Measurements from ENCODE around the gene SMARCA1. TPM values are rescaled to one million over a fixed set of nuclear protein-coding genes. Genes with fewer than 3 reads are reported as not detected.

SMARCA1 gene
- total RNA-seq, 1 donor from 2014 or later, result 53.8 TPM

- H3K4me1 ChIP-seq (ENCODE audit: control insufficient read depth in 3 of 3, insufficient read depth in 3 of 3, low read length in 3 of 3), result no peaks in the 10 kb centered on the region
- peaks cover 0 to 12% (median 5%) of the 10 kb centered on the region in 3 donors for H3K36me3 ChIP-seq (ENCODE audit: control insufficient read depth in 3 of 3, insufficient read depth in 3 of 3, low read length in 3 of 3)
- no peak overlapping the region for H3K9ac ChIP-seq (ENCODE audit: low read depth in 1 of 3, low read length in 3 of 3)
- no peaks in the 10 kb centered on the region for H3K9me3 ChIP-seq (ENCODE audit: control insufficient read depth in 3 of 3, low read length in 3 of 3)
- H3K27me3 ChIP-seq (ENCODE audit: control insufficient read depth in 3 of 3, insufficient read depth in 3 of 3, low read length in 3 of 3), result no peaks in the 10 kb centered on the region
- no peak overlapping the region for H3K4me3 ChIP-seq (ENCODE audit: low read length in 3 of 3)
- no peak overlapping the region for H3K27ac ChIP-seq (ENCODE audit: low read depth, low read length)
Observed at GRCh38 chrX:129488359-129488758, 34.9 kb downstream of the SMARCA1 start.

- no peak overlapping the region for H3K27ac ChIP-seq (ENCODE audit: low read depth, low read length)
- no peaks in the 10 kb centered on the region for H3K4me1 ChIP-seq (ENCODE audit: control insufficient read depth in 3 of 3, insufficient read depth in 3 of 3, low read length in 3 of 3)
- no peaks in the 10 kb centered on the region for H3K9me3 ChIP-seq (ENCODE audit: control insufficient read depth in 3 of 3, low read length in 3 of 3)
- no peaks in the 10 kb centered on the region for H3K27me3 ChIP-seq (ENCODE audit: control insufficient read depth in 3 of 3, insufficient read depth in 3 of 3, low read length in 3 of 3)
- no peak overlapping the region for H3K4me3 ChIP-seq (ENCODE audit: low read length in 3 of 3)
- no peak overlapping the region for H3K9ac ChIP-seq (ENCODE audit: low read depth in 1 of 3, low read length in 3 of 3)
- H3K36me3 ChIP-seq (ENCODE audit: control insufficient read depth in 3 of 3, insufficient read depth in 3 of 3, low read length in 3 of 3), result peaks cover 0 to 9% (median 0%) of the 10 kb centered on the region in 3 donors
Observed at GRCh38 chrX:129480889-129481288, 42.4 kb downstream of the SMARCA1 start.

DNA sequence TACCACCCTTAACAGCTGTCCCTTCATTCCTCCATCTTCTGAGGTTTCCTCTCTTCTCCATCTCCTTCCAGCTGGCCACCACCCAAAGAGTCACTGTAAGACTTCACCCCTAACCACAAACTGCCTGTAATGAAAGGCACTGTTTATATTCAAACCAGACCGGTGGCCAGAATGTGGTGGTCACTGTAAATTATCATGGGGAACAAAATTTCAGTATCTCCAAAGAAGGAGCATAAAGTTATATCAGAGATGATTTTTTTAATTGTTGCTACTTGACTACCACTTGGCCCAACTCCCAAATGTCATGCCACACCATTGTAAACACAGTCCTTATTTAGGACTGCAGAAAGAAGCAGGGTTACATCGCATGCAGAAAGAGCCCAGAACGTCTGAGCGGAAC lies 44.8 kb downstream of the SMARCA1 start:
- Histone ChIP-seq H3K4me1 (ENCODE audit: control insufficient read depth in 3 of 3, insufficient read depth in 3 of 3, low read length in 3 of 3) (no peaks in the 10 kb centered on the region), H3K9me3 (ENCODE audit: control insufficient read depth in 3 of 3, low read length in 3 of 3) (no peaks in the 10 kb centered on the region), H3K27ac (ENCODE audit: low read depth, low read length) (no peak overlapping the region), H3K36me3 (ENCODE audit: control insufficient read depth in 3 of 3, insufficient read depth in 3 of 3, low read length in 3 of 3) (peaks cover 0 to 2% (median 0%) of the 10 kb centered on the region in 3 donors), H3K9ac (ENCODE audit: low read depth in 1 of 3, low read length in 3 of 3) (no peak overlapping the region), H3K27me3 (ENCODE audit: control insufficient read depth in 3 of 3, insufficient read depth in 3 of 3, low read length in 3 of 3) (no peaks in the 10 kb centered on the region), H3K4me3 (ENCODE audit: low read length in 3 of 3) (no peak overlapping the region)

DNA sequence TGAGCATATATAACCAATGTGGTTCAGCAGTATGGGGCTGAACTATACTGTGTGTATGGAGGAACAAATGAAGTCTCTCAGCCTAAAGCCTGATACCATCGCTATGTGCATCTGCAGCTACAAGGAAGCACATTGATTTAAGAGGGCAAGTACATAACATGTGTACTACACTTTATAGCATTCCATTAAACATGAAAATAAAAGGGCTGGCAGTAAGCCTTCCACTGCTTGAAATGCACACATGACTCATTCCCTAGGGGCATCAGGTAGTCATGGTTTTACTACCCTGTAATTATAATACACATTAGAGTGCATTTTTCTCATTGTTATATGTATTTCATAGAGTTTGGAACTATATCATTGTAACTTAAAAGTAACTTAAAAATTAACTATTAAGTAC lies 51.2 kb downstream of the SMARCA1 start:
- Histone ChIP-seq H3K4me3 (ENCODE audit: low read length in 3 of 3) (no peak overlapping the region), H3K9me3 (ENCODE audit: control insufficient read depth in 3 of 3, low read length in 3 of 3) (no peaks in the 10 kb centered on the region), H3K27me3 (ENCODE audit: control insufficient read depth in 3 of 3, insufficient read depth in 3 of 3, low read length in 3 of 3) (no peaks in the 10 kb centered on the region), H3K27ac (ENCODE audit: low read depth, low read length) (no peak overlapping the region), H3K9ac (ENCODE audit: low read depth in 1 of 3, low read length in 3 of 3) (no peak overlapping the region), H3K36me3 (ENCODE audit: control insufficient read depth in 3 of 3, insufficient read depth in 3 of 3, low read length in 3 of 3) (peaks cover 0 to 5% (median 4%) of the 10 kb centered on the region in 3 donors), H3K4me1 (ENCODE audit: control insufficient read depth in 3 of 3, insufficient read depth in 3 of 3, low read length in 3 of 3) (no peaks in the 10 kb centered on the region)

GRCh38 chrX:129462707-129463106 lies 60.6 kb downstream of the SMARCA1 start:
- Histone ChIP-seq H3K9me3 (ENCODE audit: control insufficient read depth in 3 of 3, low read length in 3 of 3) (no peaks in the 10 kb centered on the region), H3K27me3 (ENCODE audit: control insufficient read depth in 3 of 3, insufficient read depth in 3 of 3, low read length in 3 of 3) (no peaks in the 10 kb centered on the region), H3K4me1 (ENCODE audit: control insufficient read depth in 3 of 3, insufficient read depth in 3 of 3, low read length in 3 of 3) (no peaks in the 10 kb centered on the region), H3K9ac (ENCODE audit: low read depth in 1 of 3, low read length in 3 of 3) (no peak overlapping the region), H3K27ac (ENCODE audit: low read depth, low read length) (no peak overlapping the region), H3K4me3 (ENCODE audit: low read length in 3 of 3) (no peak overlapping the region), H3K36me3 (ENCODE audit: control insufficient read depth in 3 of 3, insufficient read depth in 3 of 3, low read length in 3 of 3) (peaks cover 0 to 8% (median 8%) of the 10 kb centered on the region in 3 donors)

DNA sequence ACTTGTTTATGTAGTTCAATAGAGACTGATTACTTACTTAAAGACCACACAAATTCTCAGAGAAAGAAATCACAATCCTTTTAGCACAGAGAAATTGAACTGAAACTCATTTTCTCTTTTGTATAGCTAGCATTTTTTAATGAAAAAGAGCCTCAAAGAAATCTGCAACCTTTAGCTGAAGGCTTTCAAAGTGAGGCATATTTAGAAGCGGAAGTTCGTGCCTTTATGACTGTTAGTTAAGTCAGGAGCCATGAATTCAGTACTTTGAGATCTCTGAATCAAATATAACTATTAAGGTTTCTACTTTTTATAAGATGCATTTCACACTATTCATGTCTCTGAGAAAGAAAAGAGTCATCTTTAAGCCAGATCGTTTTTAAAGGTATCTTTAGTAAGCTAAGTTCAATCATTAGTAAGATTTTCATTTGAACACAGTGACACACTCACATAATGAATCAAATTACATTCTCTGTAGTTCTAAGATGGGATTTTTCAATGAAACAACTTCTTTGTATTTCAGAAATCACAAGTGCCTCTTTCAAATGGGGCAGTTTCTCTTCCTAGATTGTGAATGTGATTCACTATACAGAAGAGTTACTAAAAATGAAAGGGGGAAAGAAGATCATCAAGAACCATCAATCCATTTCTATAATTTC lies 61.4 kb downstream of the SMARCA1 start:
- no peak overlapping the region for H3K27ac ChIP-seq (ENCODE audit: low read depth, low read length)
- no peaks in the 10 kb centered on the region for H3K9me3 ChIP-seq (ENCODE audit: control insufficient read depth in 3 of 3, low read length in 3 of 3)
- peaks cover 0 to 8% (median 8%) of the 10 kb centered on the region in 3 donors for H3K36me3 ChIP-seq (ENCODE audit: control insufficient read depth in 3 of 3, insufficient read depth in 3 of 3, low read length in 3 of 3)
- no peak overlapping the region for H3K4me3 ChIP-seq (ENCODE audit: low read length in 3 of 3)
- H3K9ac ChIP-seq (ENCODE audit: low read depth in 1 of 3, low read length in 3 of 3), result no peak overlapping the region
- H3K27me3 ChIP-seq (ENCODE audit: control insufficient read depth in 3 of 3, insufficient read depth in 3 of 3, low read length in 3 of 3), result no peaks in the 10 kb centered on the region
- H3K4me1 ChIP-seq (ENCODE audit: control insufficient read depth in 3 of 3, insufficient read depth in 3 of 3, low read length in 3 of 3), result no peaks in the 10 kb centered on the region

- Histone ChIP-seq H3K36me3 (ENCODE audit: control insufficient read depth in 3 of 3, insufficient read depth in 3 of 3, low read length in 3 of 3) (no peaks in the 10 kb centered on the region), H3K9ac (ENCODE audit: low read depth in 1 of 3, low read length in 3 of 3) (no peak overlapping the region), H3K27ac (ENCODE audit: low read depth, low read length) (no peak overlapping the region), H3K4me3 (ENCODE audit: low read length in 3 of 3) (no peak overlapping the region), H3K4me1 (ENCODE audit: control insufficient read depth in 3 of 3, insufficient read depth in 3 of 3, low read length in 3 of 3) (no peaks in the 10 kb centered on the region), H3K9me3 (ENCODE audit: control insufficient read depth in 3 of 3, low read length in 3 of 3) (no peaks in the 10 kb centered on the region), H3K27me3 (ENCODE audit: control insufficient read depth in 3 of 3, insufficient read depth in 3 of 3, low read length in 3 of 3) (no peaks in the 10 kb centered on the region)
Observed at GRCh38 chrX:129452523-129452922, 70.8 kb downstream of the SMARCA1 start.

DNA sequence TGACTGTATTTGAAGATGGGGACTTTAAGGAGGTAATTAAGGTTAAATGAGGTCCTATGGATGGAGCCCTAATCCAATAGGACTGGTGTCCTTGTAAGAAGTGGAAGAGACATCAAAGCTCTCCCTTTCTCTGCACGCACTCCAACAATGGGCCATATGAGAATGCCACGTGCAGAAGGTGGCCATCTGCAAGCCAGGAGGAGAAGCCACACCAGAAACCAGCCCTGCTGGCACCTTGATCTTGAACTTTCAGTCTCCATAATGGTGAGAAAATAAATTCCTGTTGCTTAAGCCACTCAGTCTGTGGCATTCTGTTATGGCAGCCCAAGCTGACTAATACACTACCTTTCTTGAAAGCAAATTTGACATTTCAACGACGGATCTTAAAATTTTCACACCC lies 73.2 kb downstream of the SMARCA1 start:
- no peaks in the 10 kb centered on the region for H3K9me3 ChIP-seq (ENCODE audit: control insufficient read depth in 3 of 3, low read length in 3 of 3)
- no peak overlapping the region for H3K4me3 ChIP-seq (ENCODE audit: low read length in 3 of 3)
- H3K27me3 ChIP-seq (ENCODE audit: control insufficient read depth in 3 of 3, insufficient read depth in 3 of 3, low read length in 3 of 3), result no peaks in the 10 kb centered on the region
- no peak overlapping the region for H3K27ac ChIP-seq (ENCODE audit: low read depth, low read length)
- no peaks in the 10 kb centered on the region for H3K36me3 ChIP-seq (ENCODE audit: control insufficient read depth in 3 of 3, insufficient read depth in 3 of 3, low read length in 3 of 3)
- H3K9ac ChIP-seq (ENCODE audit: low read depth in 1 of 3, low read length in 3 of 3), result no peak overlapping the region
- H3K4me1 ChIP-seq (ENCODE audit: control insufficient read depth in 3 of 3, insufficient read depth in 3 of 3, low read length in 3 of 3), result no peaks in the 10 kb centered on the region

DNA sequence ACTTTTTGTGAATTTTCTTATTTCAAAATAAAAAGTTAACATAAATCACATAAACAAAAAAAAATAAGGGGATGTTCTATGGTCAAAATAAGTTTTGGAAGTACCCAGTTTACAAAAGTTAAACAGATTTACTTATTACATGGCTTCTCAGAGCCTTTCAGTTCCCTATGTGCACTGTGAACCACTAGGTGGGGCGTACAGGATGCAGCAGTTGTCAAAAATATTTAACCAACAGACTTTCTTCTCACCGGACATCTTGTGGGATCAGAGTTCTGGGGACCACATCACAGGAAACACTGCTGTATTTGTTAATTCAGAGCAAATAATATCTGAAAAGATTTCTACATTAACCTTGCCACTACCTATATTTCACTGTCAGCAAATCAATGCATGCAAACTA lies 74.1 kb downstream of the SMARCA1 start:
- H3K4me1 ChIP-seq (ENCODE audit: control insufficient read depth in 3 of 3, insufficient read depth in 3 of 3, low read length in 3 of 3), result no peaks in the 10 kb centered on the region
- H3K27me3 ChIP-seq (ENCODE audit: control insufficient read depth in 3 of 3, insufficient read depth in 3 of 3, low read length in 3 of 3), result no peaks in the 10 kb centered on the region
- no peaks in the 10 kb centered on the region for H3K9me3 ChIP-seq (ENCODE audit: control insufficient read depth in 3 of 3, low read length in 3 of 3)
- no peaks in the 10 kb centered on the region for H3K36me3 ChIP-seq (ENCODE audit: control insufficient read depth in 3 of 3, insufficient read depth in 3 of 3, low read length in 3 of 3)
- no peak overlapping the region for H3K4me3 ChIP-seq (ENCODE audit: low read length in 3 of 3)
- H3K9ac ChIP-seq (ENCODE audit: low read depth in 1 of 3, low read length in 3 of 3), result no peak overlapping the region
- H3K27ac ChIP-seq (ENCODE audit: low read depth, low read length), result no peak overlapping the region

DNA sequence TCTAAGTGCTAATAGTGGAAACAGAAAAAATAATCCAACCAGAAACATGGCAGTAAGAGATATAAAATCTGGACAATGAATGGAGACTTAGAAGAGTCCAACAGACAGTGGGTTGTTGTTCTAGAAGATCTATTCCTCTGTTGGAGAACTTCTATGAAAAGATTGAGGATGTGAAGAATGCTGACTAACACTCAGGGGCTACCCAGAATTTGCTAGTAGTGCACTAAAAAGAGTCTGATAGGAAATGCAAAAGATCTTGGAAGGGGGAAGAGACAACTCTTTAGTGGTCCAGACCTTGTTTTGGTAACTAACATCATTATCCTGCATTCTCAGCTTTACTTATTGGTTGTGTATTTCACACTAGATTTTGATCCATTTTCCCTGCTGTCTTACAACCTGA lies 77.9 kb downstream of the SMARCA1 start:
- Histone ChIP-seq H3K27me3 (ENCODE audit: control insufficient read depth in 3 of 3, insufficient read depth in 3 of 3, low read length in 3 of 3) (no peaks in the 10 kb centered on the region), H3K9ac (ENCODE audit: low read depth in 1 of 3, low read length in 3 of 3) (no peak overlapping the region), H3K36me3 (ENCODE audit: control insufficient read depth in 3 of 3, insufficient read depth in 3 of 3, low read length in 3 of 3) (peaks cover 0 to 3% (median 0%) of the 10 kb centered on the region in 3 donors), H3K4me3 (ENCODE audit: low read length in 3 of 3) (no peak overlapping the region), H3K4me1 (ENCODE audit: control insufficient read depth in 3 of 3, insufficient read depth in 3 of 3, low read length in 3 of 3) (no peaks in the 10 kb centered on the region), H3K27ac (ENCODE audit: low read depth, low read length) (no peak overlapping the region), H3K9me3 (ENCODE audit: control insufficient read depth in 3 of 3, low read length in 3 of 3) (no peaks in the 10 kb centered on the region)

All from skeletal muscle tissue (tissue), 4 donors.